Esophagus squamous epithelium (tissue), 5 donors: ENCODE results near the gene ACOT9. TPM values are rescaled to one million over a fixed set of nuclear protein-coding genes. Genes with fewer than 3 reads are reported as not detected.
"Not testable (repeated sequence)": the region's sequence is repeated elsewhere in the genome, so short reads cannot be mapped to it uniquely, and the experiment has no call there.

Experiments used
- DNase-seq: peaks from one replicate; lab custom pipeline; 2025; lab: John Stamatoyannopoulos, UW
- H3K27ac ChIP-seq, 4 donors: fragments of 200-600 bp; sonication (generic); one replicate each; pipeline ENCODE4 v1.5.1; 2016 to 2019; ENCODE audit warnings: mild to moderate bottlenecking in 1 of 4
- H3K27me3 ChIP-seq, 4 donors: fragments of 200-600 bp; sonication (generic); 1 replicate in 3 of 4; 2 replicates in 1 of 4; pipeline versions ENCODE4 v1.5.1 to v1.6.0; 2017 to 2021; ENCODE audit warnings: antibody characterized with exemption in 1 of 4
- H3K36me3 ChIP-seq, 3 donors: fragments of 200-600 bp; sonication (generic); one replicate each; pipeline ENCODE4 v1.5.1; 2016 to 2019
- H3K4me1 ChIP-seq, 3 donors: fragments of 200-600 bp; sonication (generic); one replicate each; pipeline ENCODE4 v1.5.1; 2017 to 2019
- H3K4me3 ChIP-seq, 4 donors: fragments of 200-600 bp; sonication (generic); 1 replicate in 3 of 4; 2 replicates in 1 of 4; pipeline ENCODE4 v1.5.1; 2016 to 2019; ENCODE audit warnings: mild to moderate bottlenecking in 2 of 4, moderate library complexity in 1 of 4
- H3K9me3 ChIP-seq, 3 donors: fragments of 200-600 bp; sonication (generic); one replicate each; pipeline ENCODE4 v1.5.1; 2016 to 2019
- POLR2A ChIP-seq, 4 donors: fragments of 450-650 bp; IDR thresholded peaks; one replicate each; pipeline ENCODE4 v1.6.1; 2017; ENCODE audit warnings: antibody characterized with exemption in 4 of 4, mild to moderate bottlenecking in 4 of 4, moderate library complexity in 3 of 4
- WGBS, 2 donors: methylation state at CpG; one replicate each; pipeline ENCODE4 v1.1.5; 2018; 5-methylcytosine and 5-hydroxymethylcytosine counted together
- intact Hi-C: fragments of 100-400 bp; cut with DNase I; formaldehyde crosslinking; loops from one replicate; pipeline ENCODE4 v1.15.0; 2022
- total RNA-seq, 4 donors: library from RNA; depleted of rRNA; stranded (reverse); fragments of >200 nt; gene quantifications; one replicate each; pipeline ENCODE4 v1.1.0, GENCODE V29; 2016
- TF ChIP-seq, protein P1 (sequence below), 6 experiments: fragments of 450-650 bp in 4 of 6; fragments of 200-600 bp in 2 of 6; sonication (generic) in 2 of 6; IDR thresholded peaks; one replicate each; pipeline ENCODE4 v1.5.1; 2016 to 2019; ENCODE audit warnings: antibody characterized with exemption in 6 of 6, mild to moderate bottlenecking in 4 of 6, moderate library complexity in 4 of 6
- donor health status: DM: yes; HTN: yes; CAD: no.

Gene ACOT9
- total RNA-seq, 4 donors from 2014 or later, result 5.4 to 30.9 (median 14.8) TPM

DNA sequence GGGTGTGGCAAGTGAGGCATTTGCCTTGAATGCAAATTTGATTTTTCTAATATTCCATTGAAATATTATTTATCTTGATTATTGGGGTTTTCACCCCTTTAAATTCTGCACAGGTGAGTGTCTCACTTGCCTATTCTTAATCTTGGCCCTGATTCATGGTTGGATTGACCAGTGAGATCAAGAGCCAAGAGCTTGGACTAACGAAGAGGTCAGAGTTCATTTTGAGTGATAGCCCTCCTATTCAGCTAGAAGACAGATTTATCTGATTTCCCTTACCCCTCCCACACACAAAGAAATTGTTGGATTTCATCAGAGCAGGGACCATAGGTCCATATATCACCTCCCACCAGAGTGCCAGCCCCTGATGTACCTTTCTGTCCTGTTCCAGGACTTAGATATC lies 11.6 kb upstream of the ACOT9 start:
- Histone ChIP-seq H3K9me3 (no peaks in the 10 kb centered on the region), H3K36me3 (no peaks in the 10 kb centered on the region), H3K27me3 (no peaks in the 10 kb centered on the region), H3K4me1 (peaks cover 0 to 8% (median 0%) of the 10 kb centered on the region in 3 donors), H3K4me3 (no peak overlapping the region), H3K27ac (no peak overlapping the region)
- TF ChIP-seq POLR2A (IDR thresholded peaks at IDR 0.05), result no peak
- TF ChIP-seq, protein P1, sequence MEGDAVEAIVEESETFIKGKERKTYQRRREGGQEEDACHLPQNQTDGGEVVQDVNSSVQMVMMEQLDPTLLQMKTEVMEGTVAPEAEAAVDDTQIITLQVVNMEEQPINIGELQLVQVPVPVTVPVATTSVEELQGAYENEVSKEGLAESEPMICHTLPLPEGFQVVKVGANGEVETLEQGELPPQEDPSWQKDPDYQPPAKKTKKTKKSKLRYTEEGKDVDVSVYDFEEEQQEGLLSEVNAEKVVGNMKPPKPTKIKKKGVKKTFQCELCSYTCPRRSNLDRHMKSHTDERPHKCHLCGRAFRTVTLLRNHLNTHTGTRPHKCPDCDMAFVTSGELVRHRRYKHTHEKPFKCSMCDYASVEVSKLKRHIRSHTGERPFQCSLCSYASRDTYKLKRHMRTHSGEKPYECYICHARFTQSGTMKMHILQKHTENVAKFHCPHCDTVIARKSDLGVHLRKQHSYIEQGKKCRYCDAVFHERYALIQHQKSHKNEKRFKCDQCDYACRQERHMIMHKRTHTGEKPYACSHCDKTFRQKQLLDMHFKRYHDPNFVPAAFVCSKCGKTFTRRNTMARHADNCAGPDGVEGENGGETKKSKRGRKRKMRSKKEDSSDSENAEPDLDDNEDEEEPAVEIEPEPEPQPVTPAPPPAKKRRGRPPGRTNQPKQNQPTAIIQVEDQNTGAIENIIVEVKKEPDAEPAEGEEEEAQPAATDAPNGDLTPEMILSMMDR (IDR thresholded peaks at IDR 0.05), result no peak
- WGBS, 2 donors, result 73 to 88% methylated on average over 1 of the region's 1 CpG
- intact Hi-C loops, result no loop called here
- no peak for DNase-seq

DNA sequence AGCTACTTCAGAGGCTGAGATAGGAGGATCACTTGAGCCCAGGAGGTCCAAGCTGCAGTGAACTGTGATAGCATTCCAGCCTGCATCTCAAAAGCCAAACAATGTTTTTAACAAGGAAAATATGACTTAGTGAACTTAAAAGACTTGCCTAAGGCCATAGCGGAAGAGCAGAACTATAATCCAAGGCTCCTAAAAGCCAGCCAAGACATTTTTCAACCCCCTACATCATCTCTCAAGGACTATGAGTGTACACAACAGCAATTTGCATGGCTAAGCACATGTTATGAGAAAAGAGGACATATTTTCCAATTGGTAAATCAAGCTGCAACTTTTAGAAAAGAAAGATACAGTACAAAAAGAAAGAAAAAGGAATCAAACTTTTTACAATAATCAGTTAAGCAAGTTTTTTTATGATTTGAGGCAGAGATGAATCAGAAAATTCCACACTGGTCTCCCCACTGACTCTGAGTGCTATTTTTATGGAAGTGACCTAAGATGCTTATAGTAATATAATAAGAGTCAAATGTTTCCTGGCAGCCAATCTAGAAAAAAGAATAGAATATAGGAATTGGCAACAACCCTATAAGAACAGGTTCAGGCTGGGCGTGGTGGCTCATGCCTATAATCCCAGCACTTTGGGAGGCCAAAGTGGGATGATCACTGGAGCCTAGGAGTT lies 9.8 kb upstream of the ACOT9 start:
- intact Hi-C loops, result no loop called here

DNA sequence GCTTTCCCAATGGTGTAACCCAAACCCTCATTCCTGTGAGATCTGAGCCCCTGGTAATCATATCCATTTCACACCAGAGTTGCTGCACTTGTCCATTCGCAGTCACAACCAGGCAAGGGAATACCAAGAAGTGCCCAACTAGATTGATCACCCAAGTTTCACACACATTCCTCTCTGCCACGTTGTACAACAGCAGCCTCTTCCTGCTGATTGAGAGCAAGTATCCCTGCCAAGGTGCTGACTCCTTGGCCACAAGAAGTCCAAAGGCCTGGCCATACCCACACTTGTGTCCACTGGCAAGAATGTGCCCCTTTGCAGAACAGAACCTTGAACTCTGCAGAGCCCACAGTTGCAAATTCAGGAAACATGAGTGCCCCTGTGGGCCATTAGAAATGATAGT lies 6.5 kb upstream of the ACOT9 start:
- no peaks in the 10 kb centered on the region for H3K27me3 ChIP-seq
- H3K27ac ChIP-seq, result no peak overlapping the region
- H3K9me3 ChIP-seq, result no peaks in the 10 kb centered on the region
- DNase-seq, result no peak
- no peak overlapping the region for H3K4me3 ChIP-seq
- no peaks in the 10 kb centered on the region for H3K36me3 ChIP-seq
- 56 to 60% methylated on average over 2 of the region's 2 CpGs for WGBS, 2 donors
- H3K4me1 ChIP-seq, result peaks cover 0 to 8% (median 0%) of the 10 kb centered on the region in 3 donors
- TF ChIP-seq, protein P1 (IDR thresholded peaks at IDR 0.05), result no peak
- TF ChIP-seq POLR2A (IDR thresholded peaks at IDR 0.05), result no peak
- intact Hi-C loops, result no loop called here

More for the DNA sequence above, 9.8 kb upstream of the ACOT9 start:
- 18 to 49% methylated on average over 2 of the region's 2 CpGs for WGBS, 2 donors
- Histone ChIP-seq H3K27ac (no peak overlapping the region), H3K4me3 (no peak overlapping the region), H3K4me1 (peaks cover 0 to 8% (median 0%) of the 10 kb centered on the region in 3 donors), H3K27me3 (no peaks in the 10 kb centered on the region), H3K36me3 (no peaks in the 10 kb centered on the region), H3K9me3 (no peaks in the 10 kb centered on the region)
- no peak for DNase-seq
- TF ChIP-seq, protein P1 (IDR thresholded peaks at IDR 0.05), result no peak
- TF ChIP-seq POLR2A (IDR thresholded peaks at IDR 0.05), result no peak

DNA sequence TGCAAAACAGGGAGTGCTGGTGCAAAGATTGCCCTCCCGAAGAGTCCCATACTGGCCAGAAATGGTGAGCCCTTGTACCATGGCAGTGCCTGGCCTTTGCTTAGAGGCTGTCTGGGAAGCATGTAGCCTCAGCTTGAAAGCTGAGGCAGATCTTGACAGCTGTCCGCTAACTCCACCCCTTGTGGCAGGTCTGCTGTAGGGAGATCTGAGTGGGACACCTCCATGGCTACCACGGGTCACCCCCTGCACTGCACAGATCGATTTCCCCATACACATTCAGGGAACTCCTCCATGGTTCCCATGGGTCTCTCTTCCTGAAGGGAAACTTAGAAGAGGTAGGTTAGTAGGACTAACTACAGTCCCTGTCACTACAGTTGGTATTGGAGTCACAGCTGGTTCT lies 6.1 kb upstream of the ACOT9 start:
- Histone ChIP-seq H3K27ac (no peak overlapping the region), H3K4me1 (peaks cover 0 to 8% (median 0%) of the 10 kb centered on the region in 3 donors), H3K4me3 (no peak overlapping the region), H3K9me3 (no peaks in the 10 kb centered on the region), H3K27me3 (no peaks in the 10 kb centered on the region), H3K36me3 (no peaks in the 10 kb centered on the region)
- DNase-seq, result no peak
- 75 to 80% methylated on average over 1 to 4 of the region's 4 CpGs for WGBS, 2 donors
- intact Hi-C loops, result no loop called here
- TF ChIP-seq, protein P1 (IDR thresholded peaks at IDR 0.05), result no peak
- TF ChIP-seq POLR2A (IDR thresholded peaks at IDR 0.05), result no peak

DNA sequence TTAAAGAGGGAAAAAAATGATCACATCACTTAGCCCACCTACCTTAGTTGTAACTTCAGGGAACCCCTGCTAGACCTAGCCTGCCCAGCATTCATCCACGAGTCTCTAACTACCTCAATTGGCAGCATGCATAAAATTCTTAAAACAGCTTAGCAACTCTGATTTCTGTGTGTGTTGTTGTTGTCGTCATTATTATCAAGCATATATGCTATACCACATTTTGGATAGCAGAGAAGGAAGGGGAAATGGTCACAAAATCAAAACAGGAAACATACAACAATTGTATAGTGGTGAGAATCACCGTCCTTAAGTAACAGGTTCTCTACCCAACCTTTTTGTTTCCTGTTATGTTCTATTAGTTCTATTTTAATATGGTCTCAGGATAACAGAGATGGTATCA lies 2.7 kb upstream of the ACOT9 start:
- H3K27ac ChIP-seq, result no peak overlapping the region
- no peaks in the 10 kb centered on the region for H3K36me3 ChIP-seq
- DNase-seq, result no peak
- intact Hi-C loops, result no loop called here
- TF ChIP-seq, protein P1 (IDR thresholded peaks at IDR 0.05), result no peak
- no peak for TF ChIP-seq POLR2A (IDR thresholded peaks at IDR 0.05)
- H3K9me3 ChIP-seq, result no peaks in the 10 kb centered on the region
- 43 to 50% methylated on average over 3 of the region's 3 CpGs for WGBS, 2 donors
- H3K27me3 ChIP-seq, result no peaks in the 10 kb centered on the region
- H3K4me1 ChIP-seq, result peaks cover 0 to 22% (median 0%) of the 10 kb centered on the region in 3 donors
- no peak overlapping the region for H3K4me3 ChIP-seq

DNA sequence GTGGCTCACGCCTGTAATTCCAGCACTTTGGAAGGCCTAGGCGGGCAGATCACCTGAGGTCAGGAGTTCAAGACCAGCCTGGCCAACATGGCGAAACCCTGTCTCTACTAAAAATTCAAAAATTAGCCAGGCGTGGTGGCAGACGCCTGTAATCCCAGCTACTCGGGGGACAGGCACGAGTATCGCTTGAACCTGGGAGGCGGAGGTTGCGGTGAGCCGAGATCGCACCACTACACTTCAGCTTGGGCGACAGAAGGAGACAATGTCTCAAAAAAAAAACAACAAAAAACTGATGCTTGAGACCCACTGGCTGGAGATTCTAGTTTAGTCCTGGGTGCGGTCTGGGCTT lies 521 bp upstream of the ACOT9 start:
- H3K27me3 ChIP-seq, H3K9me3 ChIP-seq, intact Hi-C loops, DNase-seq, H3K36me3 ChIP-seq: not testable (repeated sequence)
- Histone ChIP-seq H3K4me3 (peak overlapping the region; percentile 59 to 72 (median 64)), H3K4me1 (peaks cover 0 to 22% (median 0%) of the 10 kb centered on the region in 3 donors), H3K27ac (peak overlapping the region; percentile 90 to 94 (median 93))
- WGBS, 2 donors, result 66 to 72% methylated on average over 9 to 10 of the region's 14 CpGs
